Superior temporal gyrus (tissue), 1 donor: ENCODE measurements around the gene OR5K2.

Experiments used
- DNase-seq: peaks from one replicate; pipeline ENCODE4 v3.0.0-alpha.2; 2016; ENCODE audit errors: extremely low spot score

OR5K2 gene

DNA sequence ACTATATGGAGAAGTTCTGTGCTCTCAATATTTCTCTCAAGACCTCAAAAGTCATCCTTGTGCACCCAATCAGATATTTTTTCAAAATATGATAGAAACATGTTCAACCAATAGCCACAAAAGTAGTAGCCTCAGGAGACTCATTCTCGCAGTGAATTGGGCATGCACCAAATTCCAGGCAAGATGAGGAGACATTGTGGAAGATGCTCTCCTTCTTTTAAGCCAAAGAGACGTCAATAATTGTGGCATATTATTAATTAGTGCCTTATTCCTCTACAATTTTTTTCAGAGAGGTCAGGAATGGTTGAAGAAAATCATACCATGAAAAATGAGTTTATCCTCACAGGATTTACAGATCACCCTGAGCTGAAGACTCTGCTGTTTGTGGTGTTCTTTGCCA is at the start of gene OR5K2:
Gene OR5K2, plus strand, starts transcription at position 301 of the 400 bp plus-strand sequence. Its CDS starts 0 bp downstream, at position 301.
- DNase-seq: no peak

DNA sequence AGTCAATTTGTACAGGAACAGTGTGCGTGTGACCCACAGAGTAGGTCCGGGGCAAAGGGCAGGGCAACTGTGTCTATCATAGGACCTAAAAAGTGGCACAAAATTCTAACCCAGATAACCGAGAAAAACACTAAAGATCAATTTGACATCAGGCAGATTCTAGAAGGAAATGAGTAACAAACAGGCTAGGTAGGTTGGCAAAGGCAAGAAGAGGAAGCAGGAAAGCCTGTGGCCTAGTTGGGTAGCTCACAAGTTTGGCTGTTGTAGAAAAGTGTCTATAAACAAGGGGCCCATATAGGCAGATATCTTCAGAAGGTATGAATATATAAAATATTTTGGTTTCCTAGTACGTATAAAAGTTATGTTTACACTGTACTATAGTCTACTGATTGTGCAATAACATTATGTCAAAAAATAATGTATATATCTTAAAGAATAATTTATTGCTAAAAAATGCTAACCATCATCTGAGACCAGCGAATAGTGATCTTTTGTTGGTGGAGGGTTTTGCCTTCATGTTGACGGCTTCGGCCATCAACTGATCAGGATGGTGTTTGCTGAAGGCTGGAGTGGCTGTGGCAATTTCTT is 47.8 kb upstream of the OR5K2 start:
- DNase-seq: no peak

DNA sequence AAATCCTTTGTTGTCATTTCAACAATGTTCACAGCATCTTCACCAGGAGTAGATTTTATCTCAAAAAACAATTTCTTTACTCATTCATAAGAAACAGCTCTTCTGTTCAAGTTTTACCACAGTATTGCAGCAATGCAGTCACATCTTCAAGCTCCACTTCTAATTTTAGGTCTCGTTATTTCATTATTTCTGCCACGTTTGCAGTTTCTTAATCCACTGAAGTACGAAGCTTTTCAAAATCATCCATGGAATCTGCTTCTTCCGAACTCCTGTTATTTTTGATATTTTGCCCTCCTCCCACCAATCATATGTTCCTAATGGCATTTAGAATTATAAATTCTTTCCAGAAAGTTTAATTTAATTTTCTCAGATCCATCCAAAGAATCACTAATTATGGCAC is 47.1 kb upstream of the OR5K2 start:
- no peak for DNase-seq

DNA sequence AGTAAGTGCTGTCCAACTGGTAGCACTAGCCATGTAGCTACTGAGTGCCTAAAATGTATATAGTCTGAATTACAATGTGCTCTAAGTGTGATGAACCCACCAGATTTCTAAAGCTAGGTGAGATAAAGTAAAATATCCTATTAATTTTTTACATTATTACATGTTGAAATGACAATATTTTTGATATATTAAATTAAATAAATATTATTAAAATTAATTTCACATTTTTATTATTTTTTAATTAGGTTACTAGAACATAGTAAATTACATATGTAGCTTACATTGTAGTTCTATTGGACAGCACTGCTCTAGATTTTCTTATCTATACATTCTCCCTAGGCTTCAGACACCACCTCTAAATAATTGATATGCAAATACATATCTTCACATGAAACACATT is 43.7 kb upstream of the OR5K2 start:
- DNase-seq: no peak

DNA sequence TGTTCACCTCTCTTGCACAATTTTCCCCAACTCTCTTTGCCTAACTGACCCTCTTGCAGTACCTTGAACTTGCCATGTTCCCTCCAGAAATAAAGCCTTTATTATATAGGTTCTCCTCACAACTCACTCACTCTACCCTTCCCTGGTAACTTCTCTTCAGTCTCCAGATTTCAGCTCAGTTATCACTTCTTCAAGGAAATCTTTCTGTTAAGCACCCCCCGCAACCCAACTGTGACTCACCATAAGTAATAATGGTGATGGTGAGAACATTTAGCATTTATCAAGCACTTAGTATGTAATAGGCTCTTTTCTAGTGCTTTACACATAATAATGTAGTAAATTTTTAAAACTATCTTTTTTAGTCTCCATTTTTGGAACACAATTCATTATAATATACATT is 42.6 kb upstream of the OR5K2 start:
- DNase-seq: no peak

DNA sequence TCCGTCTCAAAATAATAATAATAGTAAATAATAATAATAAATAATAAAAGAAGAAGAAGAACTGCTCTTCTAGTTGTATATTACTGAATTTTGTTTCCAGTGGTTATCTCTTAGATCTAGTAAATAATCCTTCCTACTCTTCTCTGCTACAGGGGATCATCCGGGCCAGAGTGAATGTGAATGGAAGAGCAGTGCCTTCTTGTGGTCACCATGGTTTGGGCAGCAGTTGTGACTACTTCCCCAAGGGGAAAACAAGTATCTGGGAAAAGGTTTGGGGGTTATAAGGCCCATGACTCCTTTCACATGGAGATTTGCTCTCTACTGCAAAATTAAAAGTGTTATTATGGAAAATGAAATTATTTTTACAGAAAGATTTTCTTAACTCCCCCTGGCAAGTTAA is 39.9 kb upstream of the OR5K2 start:
- DNase-seq: no peak

DNA sequence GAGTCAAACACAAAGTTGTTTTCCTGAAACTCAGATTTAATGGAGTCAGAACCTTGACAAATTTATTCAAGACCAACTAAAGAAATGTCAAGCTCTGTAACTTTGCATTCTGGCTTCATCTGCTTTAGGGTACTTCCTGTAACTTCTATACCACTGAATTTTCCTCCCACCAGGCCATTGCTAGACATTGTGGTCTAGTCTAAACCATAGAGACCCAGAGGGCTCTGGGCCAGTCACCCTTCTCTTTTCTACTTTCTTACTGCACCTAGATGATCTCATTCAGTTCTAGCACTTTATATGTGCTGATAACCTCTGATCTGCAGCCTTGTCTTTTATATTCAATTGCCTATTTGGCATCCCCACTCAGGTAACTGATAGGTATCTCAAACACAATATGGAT is 37.3 kb upstream of the OR5K2 start:
- no peak for DNase-seq

DNA sequence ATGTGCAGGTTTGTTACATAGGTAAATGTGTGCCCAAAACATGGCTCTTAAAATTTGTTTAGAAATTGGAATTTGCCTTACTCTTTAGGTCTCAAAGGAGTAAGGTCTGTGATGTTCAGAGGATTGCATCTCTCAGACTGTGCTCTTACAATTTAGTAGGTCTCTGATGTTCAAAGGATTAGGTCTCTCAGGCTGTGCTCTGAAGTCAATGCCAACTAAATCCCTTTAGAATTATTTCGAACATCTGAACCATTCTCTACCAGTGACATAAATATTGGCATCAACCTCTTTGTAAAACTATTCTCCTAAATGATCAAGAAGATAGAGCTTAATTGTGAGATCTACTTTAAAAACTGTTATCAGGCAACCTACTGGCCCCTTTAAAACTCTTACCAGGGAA is 34.6 kb upstream of the OR5K2 start, which contains the start of gene OR5K1:
Gene OR5K1, plus strand, starts transcription at position 301 of the 400 bp plus-strand sequence. CDS start 6,376 bp downstream, outside the sequence.
- DNase-seq: no peak

DNA sequence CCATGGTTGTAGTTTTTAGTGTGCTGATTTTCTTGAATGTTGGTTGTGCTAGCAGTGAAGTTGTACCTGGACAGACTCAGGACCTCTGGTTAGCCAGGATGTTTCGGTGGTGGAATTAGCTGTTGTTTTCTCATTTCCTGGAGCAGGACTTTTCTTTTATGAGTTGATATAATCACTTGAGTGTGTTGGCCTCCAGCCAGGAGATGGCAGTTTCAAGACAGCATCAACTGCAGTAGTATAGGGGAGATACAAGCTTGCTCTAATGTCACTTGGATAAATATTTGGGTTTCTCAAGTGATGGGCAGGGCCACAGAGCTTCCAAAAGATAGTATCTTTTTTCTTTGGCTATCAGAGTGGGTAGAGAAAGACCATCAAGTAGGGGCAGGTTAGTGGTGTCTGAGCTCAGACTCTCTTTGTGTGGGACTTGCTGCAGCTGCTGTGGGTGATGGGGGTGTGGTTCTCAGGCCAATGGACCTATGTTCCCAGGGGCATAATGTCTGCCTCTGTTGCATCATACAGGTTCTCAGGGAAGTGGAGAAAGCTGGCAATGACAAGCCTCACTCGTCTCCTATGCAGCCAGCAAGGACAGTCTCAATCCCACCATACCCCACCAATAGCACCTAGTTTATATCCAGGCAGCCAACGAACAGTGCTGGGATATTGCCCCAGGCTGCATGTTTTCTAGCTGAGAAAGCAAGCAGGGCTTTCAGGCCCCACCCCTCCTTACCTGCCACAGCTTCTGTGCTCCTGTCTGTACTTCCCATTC is 14.6 kb upstream of the OR5K2 start:
- no peak for DNase-seq

DNA sequence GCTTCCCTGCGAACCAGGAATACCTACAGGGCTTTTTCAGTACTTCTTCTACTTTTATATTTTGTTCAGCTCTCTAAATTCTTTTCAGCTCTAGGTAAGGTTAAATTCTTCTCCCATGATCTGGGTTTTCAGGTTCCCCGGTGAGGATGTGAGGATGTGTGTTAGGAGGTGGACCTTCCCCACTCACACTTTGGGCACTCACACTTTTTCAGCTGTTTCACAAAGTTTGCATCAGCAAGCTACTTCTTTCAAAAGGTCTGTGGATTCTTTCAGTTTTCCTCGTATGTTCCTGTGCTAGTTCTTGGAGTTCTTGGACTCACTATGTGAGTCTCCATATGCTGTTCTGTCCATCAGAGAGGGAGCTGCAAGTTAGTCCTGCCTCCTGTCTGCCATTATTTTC is 13.9 kb upstream of the OR5K2 start:
- no peak for DNase-seq

DNA sequence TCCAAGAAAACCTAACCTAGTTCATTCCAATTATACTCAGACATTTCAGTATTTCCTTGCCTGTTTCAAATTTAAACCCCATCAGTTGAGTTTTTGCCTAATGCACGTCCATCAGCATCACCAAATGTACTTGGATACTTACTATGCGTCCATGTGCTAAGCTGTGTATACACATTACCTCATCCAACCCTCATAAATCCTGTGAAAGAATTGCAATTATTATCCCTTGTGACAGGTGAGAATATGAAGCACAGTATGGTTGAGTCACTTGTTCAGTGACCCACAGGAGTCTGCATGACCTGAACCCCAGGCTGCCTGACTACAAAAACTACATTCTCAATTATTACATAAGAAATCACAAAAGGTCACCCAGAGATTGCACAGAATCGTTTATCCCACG is 2.5 kb downstream of the OR5K2 start:
- DNase-seq: no peak

DNA sequence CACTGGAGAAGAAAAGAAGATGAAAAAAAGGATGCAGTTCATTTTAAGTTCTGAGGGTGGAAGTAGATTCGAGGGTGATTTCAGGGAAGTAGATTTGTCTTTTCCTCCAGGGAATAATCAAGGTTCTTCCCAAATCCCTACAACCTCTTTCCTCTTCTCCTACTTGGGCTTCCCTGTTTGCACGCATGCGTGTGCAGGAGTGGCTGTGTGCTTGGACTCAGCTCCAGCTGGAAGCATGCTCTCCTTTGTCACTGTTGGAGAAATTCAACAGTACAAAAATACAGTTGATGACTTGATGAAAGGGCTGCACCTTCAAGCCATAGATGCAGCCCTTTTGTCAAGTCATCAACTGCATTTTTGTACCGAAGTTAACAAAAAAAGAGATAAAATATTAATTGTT is 3.8 kb downstream of the OR5K2 start:
- DNase-seq: peak; percentile 59

DNA sequence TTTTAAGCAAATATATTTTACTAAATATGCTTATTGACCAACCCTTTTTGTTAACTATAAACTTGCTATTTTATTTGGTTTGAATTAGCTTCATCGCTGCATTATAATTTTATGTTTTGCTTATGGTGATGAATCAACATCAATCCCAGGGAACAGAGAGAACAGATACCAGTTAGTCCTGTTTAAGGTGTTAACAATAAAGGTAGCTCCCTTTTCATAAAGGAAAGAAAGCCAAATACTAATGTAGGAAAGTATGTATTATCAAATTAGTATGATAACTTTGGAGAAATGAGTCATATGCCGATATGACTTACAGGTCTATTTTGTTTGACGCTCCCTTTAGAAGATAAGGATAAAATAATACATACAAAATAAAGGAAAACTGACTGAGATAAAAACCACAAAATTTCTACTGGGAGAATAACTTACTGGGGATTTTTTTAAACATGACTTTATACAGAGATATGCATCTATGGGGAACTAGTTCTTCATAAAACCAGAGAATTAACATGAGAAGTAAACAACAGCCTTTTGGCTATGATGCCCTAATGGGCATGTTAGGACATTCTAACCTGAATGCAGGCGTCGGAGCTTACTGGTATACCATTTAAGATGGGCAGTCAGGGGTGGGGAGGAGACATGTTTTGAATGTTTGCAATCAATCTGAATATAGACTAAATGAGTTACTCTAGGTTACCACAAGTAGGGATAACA is 4.5 kb downstream of the OR5K2 start:
- no peak for DNase-seq

DNA sequence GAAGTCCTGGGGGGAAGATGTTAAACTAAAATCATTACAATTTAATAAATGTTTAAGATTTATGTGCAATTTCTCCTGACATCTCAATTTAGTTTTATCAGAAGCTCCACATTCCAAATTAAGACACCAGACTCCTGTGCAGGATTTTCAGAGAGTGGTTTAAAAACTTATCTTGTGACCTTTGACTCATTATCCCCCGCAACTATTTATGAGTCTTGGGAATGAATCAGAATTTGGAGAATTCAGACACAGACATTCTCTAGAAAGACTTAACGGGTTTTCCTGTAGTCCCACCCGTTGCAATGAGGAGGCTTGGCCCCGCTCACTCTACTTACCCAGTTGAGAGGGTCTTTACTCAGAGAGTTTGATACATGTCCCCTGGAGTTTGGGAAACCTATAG is 7.1 kb downstream of the OR5K2 start:
- DNase-seq: no peak

DNA sequence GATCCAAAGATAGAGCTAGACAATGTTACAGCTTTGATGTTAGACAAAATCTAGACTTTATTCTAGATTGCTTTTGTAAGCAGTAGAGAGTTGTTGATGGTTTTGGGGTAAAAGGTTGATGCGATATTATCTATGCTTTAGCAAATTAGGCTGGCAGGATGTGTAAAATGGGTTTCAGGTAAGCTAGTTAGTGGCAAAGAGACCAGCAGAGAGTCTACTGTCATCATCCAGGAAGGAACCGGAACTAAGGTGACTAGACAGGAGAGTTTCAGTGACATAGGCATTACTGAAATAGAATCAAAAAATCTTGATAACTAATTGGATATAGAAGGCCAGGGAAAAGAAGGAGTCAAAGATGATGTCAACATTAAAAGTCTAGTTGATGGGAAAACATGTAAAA is 11.1 kb downstream of the OR5K2 start:
- DNase-seq: no peak

DNA sequence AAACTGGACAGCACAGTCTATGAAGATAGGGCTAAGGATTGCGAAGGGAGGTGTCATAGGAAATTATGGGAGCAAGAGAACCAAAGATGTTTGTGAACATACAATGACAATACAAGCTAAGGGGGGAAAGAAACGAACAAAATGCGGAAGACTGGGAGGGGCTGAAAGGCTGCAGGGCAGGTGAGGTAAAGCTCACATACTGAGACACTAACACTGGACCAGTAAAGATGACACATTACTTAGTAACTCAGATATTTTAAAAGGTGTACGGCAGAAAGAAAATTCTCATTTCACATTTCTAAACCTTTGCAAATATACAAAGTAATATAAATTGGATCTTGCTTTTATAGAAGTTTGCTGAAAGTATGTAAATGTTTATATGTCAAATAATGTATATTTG is 15.1 kb downstream of the OR5K2 start:
- DNase-seq: no peak

DNA sequence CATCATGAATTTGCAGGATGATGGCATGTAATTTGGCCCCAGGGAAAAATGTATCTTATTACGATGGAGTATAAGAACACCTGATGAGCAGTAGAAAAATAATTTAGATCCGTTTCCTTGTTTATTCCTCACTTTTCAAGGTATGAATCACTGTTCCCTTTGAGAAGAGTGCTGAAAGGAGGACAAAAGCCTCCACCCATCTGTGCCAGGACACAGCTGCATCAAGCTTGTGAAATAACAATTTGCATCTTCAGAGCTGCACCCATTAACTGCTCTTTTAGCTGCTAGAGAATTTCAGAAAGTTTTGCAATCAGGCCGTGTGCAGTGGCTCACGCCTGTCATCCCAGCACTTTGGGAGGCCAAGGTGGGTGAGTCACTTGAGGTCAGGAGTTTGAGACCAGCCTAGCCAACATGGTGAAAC is 15.6 kb downstream of the OR5K2 start:
- DNase-seq: peak; percentile 54

DNA sequence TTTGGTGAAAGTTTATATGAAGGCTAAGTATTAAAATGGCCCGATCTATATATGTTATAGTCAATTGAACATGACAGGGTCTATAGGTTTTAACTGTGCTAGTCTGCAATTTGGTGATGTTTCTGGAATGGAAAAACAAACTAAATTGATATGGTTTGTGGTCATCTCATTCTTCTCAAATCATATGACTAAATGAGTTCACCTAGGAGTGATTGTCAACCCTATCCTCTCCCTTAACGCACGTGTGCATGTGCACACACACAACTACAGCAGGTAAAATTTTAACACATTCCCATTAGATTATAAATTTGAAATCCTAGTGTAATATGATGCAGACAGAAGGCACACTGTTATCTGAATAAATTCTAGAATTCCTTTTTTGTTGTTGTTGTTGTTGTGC is 16.3 kb downstream of the OR5K2 start:
- DNase-seq: no peak

DNA sequence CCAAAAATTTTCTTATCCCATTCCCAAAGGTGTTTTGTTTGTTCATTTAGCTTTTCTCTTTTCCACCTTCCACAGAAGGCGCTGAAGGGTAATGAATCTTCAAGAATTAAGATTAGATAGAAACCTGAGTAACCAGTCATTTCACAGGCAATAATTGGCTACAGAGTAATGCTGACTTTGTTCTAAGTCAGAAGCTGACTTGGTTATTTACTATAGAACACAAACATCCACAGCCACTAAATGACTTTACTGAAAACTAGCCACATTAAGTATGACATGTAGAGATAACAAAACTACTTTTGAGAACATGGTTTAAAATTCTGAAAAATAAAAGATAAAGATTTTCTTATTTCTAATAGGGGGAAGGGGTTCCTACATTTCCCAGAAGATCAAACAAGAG is 17.5 kb downstream of the OR5K2 start:
- DNase-seq: peak; percentile 38

DNA sequence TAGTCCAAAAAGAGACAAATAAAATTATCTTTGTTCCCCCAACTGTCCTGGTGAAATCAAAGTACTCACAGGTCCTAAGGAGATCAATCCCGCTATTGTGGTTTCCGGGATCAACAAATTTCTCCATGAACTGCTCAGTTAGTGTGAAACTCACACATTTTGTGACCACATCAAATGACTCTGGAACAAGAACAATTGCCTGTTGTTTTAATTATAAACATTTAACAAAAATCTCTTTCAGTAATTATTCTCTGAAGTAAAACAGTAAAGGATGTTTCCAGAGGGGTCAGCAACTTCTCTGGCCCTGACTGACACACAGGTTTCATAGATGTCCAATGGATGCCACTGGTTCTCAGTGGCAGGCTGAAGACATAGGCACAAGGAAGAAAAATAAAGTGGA is 21.3 kb downstream of the OR5K2 start:
- peak; percentile 96 for DNase-seq

DNA sequence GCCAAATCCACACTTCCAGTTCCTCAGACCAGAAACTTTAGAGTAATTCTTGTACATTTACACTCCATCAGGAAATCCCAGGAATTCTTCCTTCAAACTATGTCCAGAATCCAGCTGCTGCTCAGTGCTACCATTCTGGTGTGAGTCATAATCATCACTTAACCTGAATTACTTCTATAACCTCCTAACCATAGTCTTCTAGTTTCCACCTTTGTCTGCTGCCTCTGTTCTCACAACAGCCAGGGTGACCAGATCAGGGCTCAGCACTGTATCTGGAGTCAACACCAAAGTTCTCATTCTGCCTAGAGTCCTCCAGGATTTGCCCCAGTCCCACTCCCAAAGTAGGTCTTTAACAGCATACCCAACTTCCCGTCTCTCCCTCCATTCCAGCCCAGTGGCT is 21.9 kb downstream of the OR5K2 start:
- DNase-seq: no peak

DNA sequence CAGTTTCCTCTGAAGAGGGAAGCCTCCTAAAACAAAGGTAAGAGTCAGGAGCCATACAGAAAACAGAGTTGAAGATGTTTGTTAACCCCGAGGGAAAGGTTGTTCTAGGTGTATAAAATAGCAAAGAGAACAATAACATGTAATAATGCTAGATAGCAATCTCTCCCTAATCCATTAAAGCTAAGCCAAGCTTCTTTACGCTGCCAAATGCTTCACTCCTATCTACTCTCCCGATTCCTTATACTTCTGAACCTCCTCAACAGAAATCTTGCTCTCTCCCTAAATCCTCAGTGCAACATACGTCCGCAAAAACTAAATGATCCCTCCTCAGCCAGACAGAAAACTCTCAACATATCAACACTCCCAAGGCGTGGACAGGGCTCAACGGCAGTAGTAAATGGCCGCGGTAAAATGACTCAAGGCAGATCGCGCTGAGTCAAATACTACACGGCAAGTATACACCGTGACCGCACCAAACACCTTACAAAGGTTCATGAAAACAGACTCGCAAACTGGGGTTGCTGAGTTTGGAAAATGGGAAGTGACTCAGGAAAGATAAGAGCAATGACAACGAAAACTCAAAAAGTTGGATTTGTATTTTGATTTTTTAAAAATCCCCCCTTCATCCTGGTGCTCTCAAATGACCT is 24.5 kb downstream of the OR5K2 start:
- peak; percentile 72 for DNase-seq
